Measurements from ENCODE around the gene SEPTIN12. TPM values are rescaled to one million over a fixed set of nuclear protein-coding genes. Genes with fewer than 3 reads are reported as not detected.

The SEPTIN12 gene
- total and polyA plus RNA-seq, 9 donors = 0.30 TPM; not detected in 8

GRCh38 chr16:4796982-4797804 lies 9.0 kb upstream of the SEPTIN12 start:
- H3K36me3 ChIP-seq (ENCODE audit: control insufficient read depth, insufficient read depth, low read length) = peaks cover 23% of the 10 kb centered on the region
- peaks cover 20% of the 10 kb centered on the region for H3K4me1 ChIP-seq (ENCODE audit: control insufficient read depth, insufficient read depth, low read length)
- H3K4me3 ChIP-seq (ENCODE audit: low read length) = no peak overlapping the region
- no peaks in the 10 kb centered on the region for H3K9me3 ChIP-seq (replicated peaks; ENCODE audit: control insufficient read depth, low read depth, low read length)
- H3K27me3 ChIP-seq (ENCODE audit: control insufficient read depth, insufficient read depth, low read length) = no peaks in the 10 kb centered on the region
- WGBS (ENCODE audit: insufficient coverage) = 90% methylated on average over 13 of the region's 21 CpGs
- DNase-seq = no peak
- H3K27ac ChIP-seq (ENCODE audit: low read length) = no peak overlapping the region

DNA sequence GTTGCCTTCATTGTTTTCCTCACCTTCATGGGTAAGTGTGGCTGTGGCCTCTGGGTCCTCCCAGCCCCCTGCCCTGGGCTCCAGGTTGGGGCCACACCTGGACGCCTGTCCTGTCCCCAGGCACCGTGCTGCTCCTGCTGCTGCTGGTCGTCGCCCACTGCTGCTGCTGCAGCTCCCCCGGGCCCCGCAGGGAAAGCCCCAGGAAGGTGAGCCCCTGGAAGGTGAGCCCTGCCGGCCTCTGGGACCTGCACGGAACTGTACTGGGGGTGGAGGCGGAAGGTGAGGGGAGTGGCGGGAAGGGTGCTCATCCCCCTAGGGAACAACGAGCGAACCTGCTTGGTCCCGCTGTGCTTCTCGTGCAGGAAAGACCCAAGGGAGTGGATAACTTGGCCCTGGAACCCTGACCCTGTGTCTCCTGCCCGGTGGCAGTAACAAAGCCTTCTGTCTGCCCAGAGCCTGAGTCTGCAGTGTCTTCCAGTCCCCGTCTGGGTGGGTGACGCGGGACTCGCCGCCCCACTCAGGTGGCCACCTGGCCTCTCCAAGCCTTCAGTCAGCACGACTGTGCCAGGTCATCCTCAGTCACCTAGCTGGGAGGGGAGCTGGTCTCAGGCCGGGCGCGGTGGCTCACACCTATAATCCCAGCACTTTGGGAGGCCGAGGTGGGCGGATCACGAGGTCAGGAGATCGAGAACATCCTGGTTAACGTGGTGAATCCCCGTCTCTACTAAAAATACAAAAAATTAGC lies 7.9 kb upstream of the SEPTIN12 start:
- 89% methylated on average over 17 of the region's 30 CpGs for WGBS (ENCODE audit: insufficient coverage)

DNA sequence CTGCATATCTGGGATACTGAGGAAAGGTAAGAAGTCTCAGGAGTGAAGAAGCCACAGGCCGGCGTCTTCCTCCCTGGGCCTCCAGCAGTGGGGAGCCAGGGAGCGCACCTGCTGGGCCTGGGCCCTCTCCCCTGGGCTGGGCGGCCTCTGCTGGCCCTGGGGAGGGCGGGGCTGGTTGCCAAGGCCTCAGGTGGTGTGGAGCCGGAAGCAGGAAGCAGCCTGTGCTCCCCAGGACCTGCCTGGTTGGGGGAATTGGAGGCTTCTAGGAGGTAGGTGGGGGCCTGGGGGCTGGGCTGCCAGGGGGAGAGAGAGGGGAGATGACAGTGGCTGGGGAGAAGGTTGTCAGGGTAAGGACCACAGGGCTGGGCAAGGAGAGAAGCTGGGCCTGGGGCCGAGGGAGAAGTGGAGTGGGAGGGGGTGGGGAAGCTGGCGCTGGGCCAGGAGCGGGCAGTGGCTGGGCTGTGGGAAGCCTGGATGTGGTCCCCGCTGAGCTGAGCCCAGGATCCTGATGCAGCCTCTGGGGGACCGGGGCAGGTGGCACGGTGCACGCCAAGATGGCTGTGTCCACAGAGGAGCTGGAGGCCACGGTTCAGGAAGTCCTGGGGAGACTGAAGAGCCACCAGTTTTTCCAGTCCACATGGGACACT lies 7.2 kb upstream of the SEPTIN12 start, which contains the start of gene SMIM22:
Gene SMIM22 (plus strand): TSS at position 189 of the 647 bp plus-strand sequence. CDS start 366 bp downstream, at position 555.
- no peak for DNase-seq
- Histone ChIP-seq H3K27ac (ENCODE audit: low read length) (no peak within 1 kb of the TSS), H3K9me3 (replicated peaks; ENCODE audit: control insufficient read depth, low read depth, low read length) (no peaks in the 10 kb centered on the region), H3K27me3 (ENCODE audit: control insufficient read depth, insufficient read depth, low read length) (no peaks in the 10 kb centered on the region), H3K36me3 (ENCODE audit: control insufficient read depth, insufficient read depth, low read length) (peaks cover 17% of the 10 kb centered on the region), H3K4me3 (ENCODE audit: low read length) (no peak within 1 kb of the TSS), H3K4me1 (ENCODE audit: control insufficient read depth, insufficient read depth, low read length) (peaks cover 3% of the 10 kb centered on the region)
- 62% methylated on average over 11 of the region's 14 CpGs for WGBS (ENCODE audit: insufficient coverage)

More for the DNA sequence above, 7.9 kb upstream of the SEPTIN12 start:
- Histone ChIP-seq H3K9me3 (replicated peaks; ENCODE audit: control insufficient read depth, low read depth, low read length) (no peaks in the 10 kb centered on the region), H3K4me3 (ENCODE audit: low read length) (no peak overlapping the region), H3K27ac (ENCODE audit: low read length) (no peak overlapping the region), H3K4me1 (ENCODE audit: control insufficient read depth, insufficient read depth, low read length) (peaks cover 10% of the 10 kb centered on the region), H3K27me3 (ENCODE audit: control insufficient read depth, insufficient read depth, low read length) (no peaks in the 10 kb centered on the region), H3K36me3 (ENCODE audit: control insufficient read depth, insufficient read depth, low read length) (peaks cover 23% of the 10 kb centered on the region)
- DNase-seq = no peak

DNA sequence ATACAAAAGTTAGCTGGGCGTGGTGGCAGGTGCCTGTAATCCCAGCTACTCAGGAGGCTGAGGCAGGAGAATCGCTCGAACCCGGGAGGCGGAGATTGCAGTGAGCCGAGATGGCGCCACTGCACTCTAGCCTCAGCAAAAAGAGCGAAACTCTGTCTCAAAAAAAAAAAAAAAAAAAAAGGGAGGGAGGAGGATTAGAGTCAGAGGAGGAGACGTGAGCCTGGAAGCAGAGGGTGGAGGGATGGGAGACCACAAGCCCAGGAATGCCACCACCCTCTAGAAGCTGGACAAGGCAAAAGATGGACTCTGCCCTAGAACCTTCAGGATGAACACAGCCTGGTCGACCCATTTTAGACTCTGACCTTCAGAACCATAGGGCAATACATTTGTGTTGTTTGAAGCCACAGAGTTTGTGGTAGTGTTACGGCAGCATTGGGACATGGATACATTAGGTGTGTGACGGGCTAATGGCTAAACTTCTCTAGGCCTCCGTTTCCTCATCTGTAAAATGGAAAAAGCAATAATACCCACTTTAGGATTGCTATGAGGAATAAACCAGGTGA lies 4.9 kb upstream of the SEPTIN12 start:
- H3K27me3 ChIP-seq (ENCODE audit: control insufficient read depth, insufficient read depth, low read length) = no peaks in the 10 kb centered on the region
- H3K4me3 ChIP-seq (ENCODE audit: low read length) = no peak overlapping the region
- no peak for DNase-seq
- no peaks in the 10 kb centered on the region for H3K4me1 ChIP-seq (ENCODE audit: control insufficient read depth, insufficient read depth, low read length)
- H3K27ac ChIP-seq (ENCODE audit: low read length) = no peak overlapping the region
- 74% methylated on average over 8 of the region's 13 CpGs for WGBS (ENCODE audit: insufficient coverage)
- peaks cover 5% of the 10 kb centered on the region for H3K36me3 ChIP-seq (ENCODE audit: control insufficient read depth, insufficient read depth, low read length)
- no peaks in the 10 kb centered on the region for H3K9me3 ChIP-seq (replicated peaks; ENCODE audit: control insufficient read depth, low read depth, low read length)

GRCh38 chr16:4790871-4791270 lies 2.7 kb upstream of the SEPTIN12 start:
- WGBS (ENCODE audit: insufficient coverage) = 65% methylated on average over 9 of the region's 10 CpGs
- H3K4me3 ChIP-seq (ENCODE audit: low read length) = no peak overlapping the region
- no peak overlapping the region for H3K27ac ChIP-seq (ENCODE audit: low read length)
- no peaks in the 10 kb centered on the region for H3K9me3 ChIP-seq (replicated peaks; ENCODE audit: control insufficient read depth, low read depth, low read length)
- no peaks in the 10 kb centered on the region for H3K4me1 ChIP-seq (ENCODE audit: control insufficient read depth, insufficient read depth, low read length)
- H3K27me3 ChIP-seq (ENCODE audit: control insufficient read depth, insufficient read depth, low read length) = no peaks in the 10 kb centered on the region
- DNase-seq = no peak
- peaks cover 1% of the 10 kb centered on the region for H3K36me3 ChIP-seq (ENCODE audit: control insufficient read depth, insufficient read depth, low read length)

GRCh38 chr16:4790261-4790660 lies 2.1 kb upstream of the SEPTIN12 start:
- 83% methylated on average over 4 of the region's 10 CpGs for WGBS (ENCODE audit: insufficient coverage)
- no peak overlapping the region for H3K4me3 ChIP-seq (ENCODE audit: low read length)
- no peaks in the 10 kb centered on the region for H3K36me3 ChIP-seq (ENCODE audit: control insufficient read depth, insufficient read depth, low read length)
- no peaks in the 10 kb centered on the region for H3K27me3 ChIP-seq (ENCODE audit: control insufficient read depth, insufficient read depth, low read length)
- no peaks in the 10 kb centered on the region for H3K9me3 ChIP-seq (replicated peaks; ENCODE audit: control insufficient read depth, low read depth, low read length)
- H3K27ac ChIP-seq (ENCODE audit: low read length) = no peak overlapping the region
- H3K4me1 ChIP-seq (ENCODE audit: control insufficient read depth, insufficient read depth, low read length) = no peaks in the 10 kb centered on the region
- no peak for DNase-seq

GRCh38 chr16:4788910-4789309 lies 765 bp upstream of the SEPTIN12 start:
- no peaks in the 10 kb centered on the region for H3K4me1 ChIP-seq (ENCODE audit: control insufficient read depth, insufficient read depth, low read length)
- H3K9me3 ChIP-seq (replicated peaks; ENCODE audit: control insufficient read depth, low read depth, low read length) = no peaks in the 10 kb centered on the region
- WGBS (ENCODE audit: insufficient coverage) = no CpG with 5 or more reads among the region's 7 CpGs
- no peaks in the 10 kb centered on the region for H3K27me3 ChIP-seq (ENCODE audit: control insufficient read depth, insufficient read depth, low read length)
- DNase-seq = no peak
- H3K36me3 ChIP-seq (ENCODE audit: control insufficient read depth, insufficient read depth, low read length) = no peaks in the 10 kb centered on the region
- no peak overlapping the region for H3K27ac ChIP-seq (ENCODE audit: low read length)
- no peak overlapping the region for H3K4me3 ChIP-seq (ENCODE audit: low read length)

- Histone ChIP-seq H3K4me1 (ENCODE audit: control insufficient read depth, insufficient read depth, low read length) (no peaks in the 10 kb centered on the region), H3K4me3 (ENCODE audit: low read length) (no peak overlapping the region), H3K36me3 (ENCODE audit: control insufficient read depth, insufficient read depth, low read length) (no peaks in the 10 kb centered on the region), H3K27me3 (ENCODE audit: control insufficient read depth, insufficient read depth, low read length) (no peaks in the 10 kb centered on the region), H3K27ac (ENCODE audit: low read length) (no peak overlapping the region), H3K9me3 (replicated peaks; ENCODE audit: control insufficient read depth, low read depth, low read length) (no peaks in the 10 kb centered on the region)
- no peak for DNase-seq
- 33% methylated on average over 6 of the region's 9 CpGs for WGBS (ENCODE audit: insufficient coverage)
Observed at GRCh38 chr16:4788489-4788889, 344 bp upstream of the SEPTIN12 start.

DNA sequence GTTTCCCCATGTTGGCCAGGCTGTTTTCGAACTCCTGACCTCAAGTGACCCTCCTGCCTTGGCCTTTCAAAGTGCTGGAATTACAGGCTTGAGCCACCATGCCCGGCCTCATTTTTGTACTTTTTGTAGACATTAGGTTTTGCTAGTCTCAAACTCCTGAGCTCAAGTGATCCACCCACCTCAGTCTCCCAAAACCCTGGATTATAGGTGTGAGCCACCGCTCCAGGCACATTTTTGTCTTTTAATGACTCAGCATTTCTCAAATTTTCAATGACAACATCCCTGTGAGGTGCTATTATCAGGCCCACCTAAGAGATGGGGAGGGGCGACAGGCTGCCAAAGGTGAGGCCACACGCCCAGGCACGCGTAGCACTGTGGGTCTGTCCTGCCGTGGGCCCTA lies 1.1 kb downstream of the SEPTIN12 start:
- H3K4me1 ChIP-seq (ENCODE audit: control insufficient read depth, insufficient read depth, low read length) = no peaks in the 10 kb centered on the region
- no peaks in the 10 kb centered on the region for H3K27me3 ChIP-seq (ENCODE audit: control insufficient read depth, insufficient read depth, low read length)
- H3K4me3 ChIP-seq (ENCODE audit: low read length) = no peak overlapping the region
- H3K9me3 ChIP-seq (replicated peaks; ENCODE audit: control insufficient read depth, low read depth, low read length) = no peaks in the 10 kb centered on the region
- H3K27ac ChIP-seq (ENCODE audit: low read length) = no peak overlapping the region
- no peak for DNase-seq
- 95% methylated on average over 4 of the region's 8 CpGs for WGBS (ENCODE audit: insufficient coverage)
- H3K36me3 ChIP-seq (ENCODE audit: control insufficient read depth, insufficient read depth, low read length) = no peaks in the 10 kb centered on the region

Measured in muscle of leg (tissue), 11 donors.